ENCODE data around the gene PARVB.

The PARVB gene

GRCh38 chr22:44185237-44186120 is 161.4 kb downstream of the PARVB start:
- no peak for DNase-seq (ENCODE audit: low spot score)

GRCh38 chr22:44186121-44186510 is 162.0 kb downstream of the PARVB start:
- no peak for DNase-seq (ENCODE audit: low spot score)

- no peak for DNase-seq (ENCODE audit: low spot score)
Measured at GRCh38 chr22:44186737-44187136, 162.6 kb downstream of the PARVB start.

- no peak for DNase-seq (ENCODE audit: low spot score)
Measured at GRCh38 chr22:44187652-44188230, 163.6 kb downstream of the PARVB start.

- no peak for DNase-seq (ENCODE audit: low spot score)
Measured at GRCh38 chr22:44188316-44188715, 164.2 kb downstream of the PARVB start.

- no peak for DNase-seq (ENCODE audit: low spot score)
Measured at GRCh38 chr22:44188986-44189630, 165.0 kb downstream of the PARVB start.

- no peak for DNase-seq (ENCODE audit: low spot score)
Measured at GRCh38 chr22:44190381-44190976, 166.4 kb downstream of the PARVB start.

- peak; percentile 57 for DNase-seq (ENCODE audit: low spot score)
Measured at GRCh38 chr22:44191036-44191454, 166.9 kb downstream of the PARVB start.

- peak; percentile 12 for DNase-seq (ENCODE audit: low spot score)
Measured at GRCh38 chr22:44192098-44192815, 168.2 kb downstream of the PARVB start.

- no peak for DNase-seq (ENCODE audit: low spot score)
Measured at GRCh38 chr22:44192816-44193534, 168.9 kb downstream of the PARVB start.

GRCh38 chr22:44193535-44193891 is 169.4 kb downstream of the PARVB start:
- peak; percentile 11 for DNase-seq (ENCODE audit: low spot score)

- DNase-seq (ENCODE audit: low spot score), result no peak
Measured at GRCh38 chr22:44194569-44194968, 170.5 kb downstream of the PARVB start.

- no peak for DNase-seq (ENCODE audit: low spot score)
Measured at GRCh38 chr22:44195189-44195871, 171.2 kb downstream of the PARVB start.

- DNase-seq (ENCODE audit: low spot score), result no peak
Measured at GRCh38 chr22:44196241-44196640, 172.1 kb downstream of the PARVB start.

- DNase-seq (ENCODE audit: low spot score), result no peak
Measured at GRCh38 chr22:44196731-44197131, 172.6 kb downstream of the PARVB start.

- DNase-seq (ENCODE audit: low spot score), result no peak
Measured at GRCh38 chr22:44197271-44197670, 173.2 kb downstream of the PARVB start.

- DNase-seq (ENCODE audit: low spot score), result no peak
Measured at GRCh38 chr22:44199164-44199563, 175.1 kb downstream of the PARVB start.

GRCh38 chr22:44199866-44200265 is 175.8 kb downstream of the PARVB start:
- no peak for DNase-seq (ENCODE audit: low spot score)

- no peak for DNase-seq (ENCODE audit: low spot score)
Measured at GRCh38 chr22:44200451-44200850, 176.3 kb downstream of the PARVB start.

GRCh38 chr22:44200855-44201550 is 176.9 kb downstream of the PARVB start:
- DNase-seq (ENCODE audit: low spot score), result no peak
